NCI-H2029 treated with DMSO at 0.1 percent for 48 hours (cell line): ENCODE data around the gene ZBTB20.

Experiments
- DNase-seq: peaks from one replicate; lab custom pipeline; 2025; lab: John Stamatoyannopoulos, UW

The ZBTB20 gene

GRCh38 chr3:114374433-114374990, 772.6 kb downstream of the ZBTB20 start:
- no peak for DNase-seq

- no peak for DNase-seq
Observed at GRCh38 chr3:114370537-114371174, 776.4 kb downstream of the ZBTB20 start.

GRCh38 chr3:114365909-114366308, 781.2 kb downstream of the ZBTB20 start:
- DNase-seq, result peak; percentile 46

GRCh38 chr3:114364806-114365654, 782.1 kb downstream of the ZBTB20 start:
- DNase-seq, result no peak

GRCh38 chr3:114363554-114364202, 783.4 kb downstream of the ZBTB20 start:
- DNase-seq, result no peak

- no peak for DNase-seq
Observed at GRCh38 chr3:114362815-114363214, 784.3 kb downstream of the ZBTB20 start.

GRCh38 chr3:114361391-114361790, 785.7 kb downstream of the ZBTB20 start:
- no peak for DNase-seq

- no peak for DNase-seq
Observed at GRCh38 chr3:114356525-114356924, 790.6 kb downstream of the ZBTB20 start.

- DNase-seq, result no peak
Observed at GRCh38 chr3:114356066-114356465, 791.0 kb downstream of the ZBTB20 start.

GRCh38 chr3:114355653-114356052, 791.4 kb downstream of the ZBTB20 start:
- DNase-seq, result no peak

- DNase-seq, result no peak
Observed at GRCh38 chr3:114351822-114352145, 795.3 kb downstream of the ZBTB20 start.

- DNase-seq, result no peak
Observed at GRCh38 chr3:114351123-114351821, 795.8 kb downstream of the ZBTB20 start.

- DNase-seq, result no peak
Observed at GRCh38 chr3:114350690-114351089, 796.4 kb downstream of the ZBTB20 start.

- no peak for DNase-seq
Observed at GRCh38 chr3:114350271-114350670, 796.8 kb downstream of the ZBTB20 start.

GRCh38 chr3:114344492-114344891, 802.6 kb downstream of the ZBTB20 start:
- no peak for DNase-seq

- DNase-seq, result no peak
Observed at GRCh38 chr3:114338651-114339357, 808.3 kb downstream of the ZBTB20 start.

- DNase-seq, result no peak
Observed at GRCh38 chr3:114336857-114337256, 810.2 kb downstream of the ZBTB20 start.

GRCh38 chr3:114336122-114336697, 810.9 kb downstream of the ZBTB20 start:
- no peak for DNase-seq

GRCh38 chr3:114333923-114334240, 813.2 kb downstream of the ZBTB20 start:
- no peak for DNase-seq

- no peak for DNase-seq
Observed at GRCh38 chr3:114333180-114333922, 813.7 kb downstream of the ZBTB20 start.
